GM23248 (cell line): ENCODE measurements around the gene TBC1D3E.
"Not testable (repeated sequence)": the region's sequence is repeated elsewhere in the genome, so short reads cannot be mapped to it uniquely, and the experiment has no call there.

Source experiments
- EZH2 ChIP-seq: fragments of 200-600 bp; sonication (generic); IDR thresholded peaks from 2 replicates; pipeline ENCODE4 v1.6.1; 2018; ENCODE audit warnings: antibody characterized with exemption, mild to moderate bottlenecking; ENCODE audit not compliant: insufficient read depth, poor library complexity, severe bottlenecking
- EZH2phosphoT487 ChIP-seq: fragments of 200-600 bp; sonication (generic); IDR thresholded peaks from 2 replicates; pipeline ENCODE4 v1.6.1; 2018; ENCODE audit warnings: antibody characterized with exemption, moderate library complexity, mild to moderate bottlenecking, low read depth; ENCODE audit not compliant: insufficient read depth

GRCh38 chr17:38099262-38099661, 28.5 kb upstream of the TBC1D3E start:
- TF ChIP-seq EZH2, EZH2phosphoT487: not testable (repeated sequence)
